ENCODE measurements around the gene MEX3D.

MEX3D gene

DNA sequence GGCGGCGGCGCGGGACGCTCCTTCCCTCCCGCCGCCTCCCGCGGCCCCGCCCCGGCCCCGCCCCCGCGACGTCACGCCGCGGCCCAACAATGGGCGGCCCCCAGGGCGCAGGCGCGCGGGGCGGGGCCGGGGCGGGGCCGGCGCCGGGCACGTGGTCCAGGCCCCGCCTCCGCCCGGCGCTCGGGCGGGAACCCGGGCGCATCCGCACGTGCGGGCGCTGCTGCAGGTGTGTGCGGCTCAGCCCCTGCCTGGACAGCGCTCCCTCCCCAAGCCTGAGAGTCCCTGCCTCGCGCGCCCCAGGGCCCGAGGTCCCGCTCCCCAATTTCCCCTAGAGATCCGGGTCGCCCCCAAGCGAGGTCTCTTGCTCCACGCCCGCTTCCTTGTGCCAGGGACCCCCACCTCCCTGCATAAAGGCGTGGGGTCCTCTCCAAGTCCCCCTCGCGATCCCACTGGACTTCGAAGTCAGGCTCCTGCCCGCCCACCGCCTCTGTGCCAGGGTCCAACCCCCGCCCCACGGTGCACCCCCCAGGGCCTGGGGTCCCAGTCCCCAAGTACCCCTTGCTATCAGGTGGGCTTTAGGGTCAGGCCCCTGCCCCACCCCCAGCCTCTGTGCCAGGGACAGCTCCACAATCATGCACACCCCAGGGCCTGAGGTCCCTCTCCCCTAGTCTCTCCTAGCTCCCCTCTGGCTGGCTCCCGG lies at the start of gene MEX3D:
Gene MEX3D, minus strand, starts transcription at position 6 of the 700 bp plus-strand sequence. CDS start 267 bp downstream, outside the sequence.
- no peak for FAIRE-seq
- peak; percentile 93 for DNase-seq (ENCODE audit: low spot score)

DNA sequence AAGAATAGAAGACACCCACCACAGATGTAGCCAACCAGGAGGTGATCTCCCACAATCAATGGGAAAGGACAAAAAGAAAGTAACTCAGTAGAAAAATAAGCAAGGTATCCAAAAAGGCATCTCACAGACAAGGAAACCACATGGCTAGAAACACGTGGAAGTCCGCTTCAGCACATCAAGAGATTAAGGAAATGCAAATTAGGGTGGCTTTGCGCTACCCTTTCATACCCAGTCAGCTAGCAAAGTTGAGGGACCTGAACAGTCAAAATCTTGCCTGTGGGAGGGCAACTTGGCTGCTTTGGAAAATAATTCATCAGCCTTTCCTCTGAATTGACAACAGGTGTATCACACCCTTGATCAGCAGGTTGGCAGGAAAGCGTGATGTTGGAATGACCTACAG lies 48.8 kb upstream of the MEX3D start:
- FAIRE-seq (no peak), DNase-seq (ENCODE audit: low spot score) (no peak)

DNA sequence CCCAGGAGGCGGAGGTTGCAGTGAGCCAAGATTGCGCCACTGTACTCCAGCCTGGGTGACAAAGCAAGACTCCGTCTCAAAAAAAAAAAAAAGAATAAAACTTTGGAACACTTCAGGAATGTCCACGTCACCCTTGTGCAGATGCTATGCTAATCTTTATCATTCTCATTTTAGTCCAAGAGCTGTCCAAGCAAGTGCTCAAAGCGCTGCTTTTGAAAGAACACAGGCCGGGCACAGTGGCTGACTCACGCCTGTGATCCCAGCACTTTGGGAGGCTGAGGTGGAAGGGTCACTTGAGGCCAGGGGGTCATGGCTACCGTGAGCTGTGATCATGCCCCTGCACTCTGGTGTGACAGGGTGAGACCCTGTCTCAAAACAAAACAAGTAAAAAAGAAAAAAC lies 48.3 kb upstream of the MEX3D start:
- DNase-seq (ENCODE audit: low spot score) = no peak
- no peak for FAIRE-seq

DNA sequence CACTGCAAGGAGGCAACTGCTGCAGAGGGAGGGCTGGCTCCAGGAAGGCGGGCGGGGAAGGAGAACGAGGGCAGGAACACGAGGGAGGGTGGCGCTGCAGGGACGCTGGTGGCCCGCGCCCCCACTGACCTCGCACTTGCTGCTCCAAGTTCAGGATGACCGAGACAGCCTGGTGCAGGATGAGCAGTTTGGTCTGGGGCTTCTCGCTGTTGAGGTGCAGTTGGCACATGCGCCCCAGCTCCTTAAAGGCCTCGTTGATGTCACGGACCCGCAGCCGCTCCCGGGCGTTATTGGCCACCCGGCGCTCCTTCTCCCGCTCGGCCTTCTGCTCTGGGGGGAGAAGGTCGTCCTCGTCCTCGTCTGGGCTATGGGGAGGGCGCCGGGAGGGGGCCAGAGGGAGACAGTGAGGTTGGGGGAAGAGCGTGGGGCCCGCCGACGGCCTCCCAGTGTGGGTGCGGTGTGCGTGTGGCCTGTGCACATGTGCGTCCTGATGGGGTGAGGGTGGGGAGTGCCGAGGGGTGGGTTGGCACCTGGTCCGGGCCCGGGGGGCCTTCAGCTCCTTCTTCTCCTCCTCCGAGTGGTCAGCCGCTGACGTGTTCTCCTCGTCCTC lies 47.1 kb upstream of the MEX3D start:
- FAIRE-seq = no peak

DNA sequence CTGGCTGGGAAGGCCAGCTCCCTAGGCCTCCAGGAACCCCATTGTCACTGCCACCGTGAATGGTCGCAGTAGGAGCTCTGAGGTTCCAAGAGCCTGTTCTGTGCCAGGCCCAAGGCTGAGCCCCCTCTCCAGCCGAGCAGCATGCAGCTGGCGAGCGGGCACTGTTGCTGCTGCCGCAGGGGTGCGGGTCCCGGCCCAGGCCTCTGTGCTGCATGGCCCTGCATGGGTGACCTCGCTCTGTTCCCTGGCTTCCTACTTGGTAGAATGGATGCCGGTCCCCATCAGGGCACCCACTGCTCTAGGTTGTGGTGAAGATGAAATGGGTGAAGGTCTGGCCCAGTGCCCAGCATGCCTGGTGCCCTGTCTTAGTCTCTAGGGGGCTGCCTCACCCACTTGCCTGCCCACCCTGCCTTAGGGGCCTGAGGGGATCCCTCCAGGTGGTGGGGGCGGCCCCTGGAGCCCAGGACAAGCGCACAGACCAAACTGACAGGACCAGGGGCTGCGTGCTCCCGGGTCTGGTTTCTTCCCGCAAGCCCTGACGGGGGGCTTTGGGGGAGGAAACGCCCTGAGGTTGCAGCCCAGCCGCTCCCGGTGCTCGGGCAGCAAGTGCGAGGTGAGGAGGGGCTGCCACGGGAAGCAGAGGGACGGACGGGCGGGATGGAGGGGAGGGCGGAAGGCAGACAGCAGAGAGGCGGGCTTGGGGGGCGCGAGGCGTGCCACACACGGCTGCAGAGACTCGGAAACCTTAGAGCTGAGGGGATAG lies 45.9 kb upstream of the MEX3D start:
- DNase-seq (ENCODE audit: low spot score) (no peak), FAIRE-seq (no peak)

More for the DNA sequence above, 47.1 kb upstream of the MEX3D start:
- no peak for DNase-seq (ENCODE audit: low spot score)

DNA sequence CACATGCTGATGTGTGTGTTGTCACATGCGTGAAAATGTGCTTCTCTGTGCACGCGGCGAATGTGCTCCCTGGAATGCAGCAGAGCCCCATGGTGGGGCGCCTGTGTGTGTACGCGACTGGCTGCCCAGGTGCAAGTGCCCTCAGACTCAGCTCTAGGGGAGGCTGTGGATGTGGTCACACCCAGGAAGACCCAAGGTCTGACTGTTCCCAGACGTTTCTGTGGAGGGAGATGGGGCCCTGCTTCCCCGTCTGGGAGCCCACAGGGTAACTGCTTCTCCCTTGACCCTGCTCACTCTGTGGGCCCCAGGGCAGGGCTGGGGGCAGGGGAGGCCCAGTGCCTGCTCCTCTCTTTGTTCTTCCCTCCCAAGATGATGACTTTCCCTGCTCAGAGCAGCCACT lies 45.0 kb upstream of the MEX3D start:
- no peak for DNase-seq (ENCODE audit: low spot score)
- no peak for FAIRE-seq

DNA sequence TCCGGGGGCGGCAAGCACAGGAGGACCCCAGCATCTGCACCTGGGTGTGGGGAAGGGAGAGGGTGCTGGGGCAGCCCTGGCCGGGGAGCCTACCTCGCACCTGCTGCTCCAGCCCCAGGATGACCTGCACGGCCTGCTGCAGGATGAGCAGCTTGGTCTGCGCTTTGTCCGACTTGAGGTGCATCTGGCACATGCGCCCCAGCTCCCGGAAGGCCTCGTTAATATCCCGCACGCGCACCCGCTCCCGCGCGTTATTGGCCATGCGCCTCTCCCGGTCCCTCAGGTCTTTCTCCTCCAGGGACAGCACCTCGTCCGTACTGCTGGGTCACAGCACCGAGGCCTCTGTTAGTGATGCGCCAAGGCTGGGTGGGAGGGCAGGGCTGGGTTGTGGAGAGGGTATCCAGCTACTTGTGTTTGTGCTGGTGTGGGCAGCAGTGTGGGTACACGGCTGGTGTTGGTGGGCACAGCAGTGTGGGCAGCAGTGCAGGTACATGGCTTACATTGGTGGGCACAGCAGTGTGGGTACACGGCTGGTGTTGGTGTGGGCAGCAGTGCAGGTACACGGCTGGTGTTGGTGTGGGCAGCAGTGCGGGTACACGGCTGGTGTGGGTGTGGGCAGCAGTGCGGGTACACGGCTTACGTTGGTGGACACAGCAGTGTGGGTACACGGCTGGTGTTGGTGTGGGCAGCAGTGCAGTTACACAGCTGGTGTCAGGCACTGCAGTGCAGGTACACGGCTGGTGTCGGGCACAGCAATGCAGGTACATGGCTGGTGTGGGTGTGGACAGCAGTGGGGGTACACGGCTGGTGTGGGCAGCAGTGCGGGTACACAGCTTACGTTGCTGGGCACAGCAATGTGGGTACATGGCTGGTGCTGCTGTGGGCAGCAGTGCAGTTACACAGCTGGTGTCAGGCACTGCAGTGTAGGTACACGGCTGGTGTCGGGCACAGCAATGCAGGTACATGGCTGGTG lies 44.3 kb upstream of the MEX3D start:
- peak; percentile 89 for FAIRE-seq

DNA sequence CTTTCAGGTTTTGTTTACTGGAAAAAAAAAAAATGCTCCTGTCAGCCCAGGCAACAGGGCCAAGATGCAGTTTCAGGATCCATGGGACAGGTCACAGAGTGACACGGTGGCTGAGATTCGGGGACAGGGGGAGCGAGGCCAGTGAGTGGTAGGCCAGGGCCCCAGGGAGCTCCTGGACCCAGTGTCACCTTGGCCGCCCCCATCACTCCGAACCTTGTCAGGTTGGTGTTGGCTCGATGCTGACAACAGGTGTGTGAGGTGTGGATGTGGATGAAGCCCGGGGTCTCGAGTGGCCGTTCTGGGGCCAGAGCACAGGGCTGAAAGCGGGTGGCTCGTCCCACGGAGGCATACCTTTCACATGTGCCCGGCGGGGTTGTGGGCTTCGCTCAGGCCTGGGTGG lies 43.2 kb upstream of the MEX3D start:
- no peak for FAIRE-seq

More for the DNA sequence above, 44.3 kb upstream of the MEX3D start:
- no peak for DNase-seq (ENCODE audit: low spot score)

DNA sequence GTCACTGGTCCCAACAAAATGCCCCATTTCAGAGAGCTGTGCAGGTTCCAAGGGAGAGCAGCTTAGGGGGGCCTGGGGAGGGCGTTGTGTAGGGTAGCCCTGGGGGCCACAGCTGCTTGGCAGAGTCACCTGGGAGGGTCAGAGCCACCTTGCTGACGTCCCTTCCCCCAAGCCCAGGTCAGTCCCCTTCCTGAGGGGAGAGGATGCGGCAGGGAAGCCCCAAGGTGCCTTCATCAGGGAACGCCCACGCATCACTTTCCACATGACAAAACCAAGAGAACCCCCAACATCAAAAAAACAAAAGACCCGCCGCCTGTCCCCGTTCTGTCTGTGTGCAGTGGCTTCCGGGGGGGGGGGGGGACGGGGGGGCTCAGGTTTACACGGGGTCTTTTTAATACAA lies 42.5 kb upstream of the MEX3D start:
- FAIRE-seq (no peak), DNase-seq (ENCODE audit: low spot score) (no peak)

More for the DNA sequence above, 43.2 kb upstream of the MEX3D start:
- DNase-seq (ENCODE audit: low spot score) = no peak

DNA sequence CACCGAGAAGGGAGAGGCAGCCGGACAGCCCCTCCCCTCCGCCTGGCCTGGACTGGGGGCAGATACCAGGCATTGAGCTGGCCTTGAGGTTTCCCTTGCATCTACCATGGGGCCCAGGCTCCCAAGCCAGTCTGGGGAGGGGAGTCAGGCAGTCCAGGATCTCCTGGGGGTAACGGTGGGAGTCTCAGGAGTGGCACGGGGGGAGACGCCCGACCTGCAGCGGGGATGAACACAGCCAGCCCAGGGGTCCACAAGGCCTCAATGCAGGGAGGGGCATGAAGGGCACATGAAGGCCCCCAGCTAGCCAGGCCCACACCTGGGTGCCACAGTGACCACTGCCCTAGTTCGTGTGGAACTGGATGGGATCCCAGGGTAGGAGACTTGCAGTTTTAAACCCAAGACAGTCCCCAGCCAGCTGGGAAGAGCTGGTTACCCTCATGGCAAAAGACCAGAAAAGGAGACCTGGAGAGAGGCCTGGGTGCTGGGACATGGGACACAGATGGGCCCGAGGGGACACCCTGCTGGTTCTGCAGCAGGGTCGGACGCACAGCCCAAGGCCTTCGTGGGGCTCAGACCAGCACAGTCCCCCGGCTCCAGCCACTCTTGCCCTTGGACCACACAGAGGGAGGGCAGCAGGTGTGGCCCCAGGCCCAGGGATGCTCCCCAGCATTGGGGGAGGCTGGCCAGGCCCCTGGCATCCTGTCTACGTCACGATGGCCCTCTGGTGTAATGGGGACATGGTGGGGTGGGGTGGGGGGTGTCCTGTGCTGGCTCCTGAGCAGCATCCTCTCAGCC lies 41.8 kb upstream of the MEX3D start:
- DNase-seq (ENCODE audit: low spot score) (no peak), FAIRE-seq (no peak)

DNA sequence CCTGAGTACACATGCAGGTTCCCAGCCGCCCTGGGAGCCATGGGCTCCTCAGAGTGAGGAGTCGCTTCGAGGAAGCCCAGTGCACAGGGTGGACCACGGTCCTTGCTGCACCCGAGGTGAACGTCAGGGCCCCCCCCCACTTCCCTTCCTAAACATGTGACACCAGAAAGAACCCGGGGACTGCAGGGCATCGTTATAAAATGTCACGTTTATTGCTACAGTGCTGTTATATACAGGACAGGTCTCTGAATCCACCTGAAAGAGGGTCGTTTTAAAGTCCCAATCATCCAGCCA lies 40.9 kb upstream of the MEX3D start:
- DNase-seq (ENCODE audit: low spot score) = no peak
- FAIRE-seq = no peak

DNA sequence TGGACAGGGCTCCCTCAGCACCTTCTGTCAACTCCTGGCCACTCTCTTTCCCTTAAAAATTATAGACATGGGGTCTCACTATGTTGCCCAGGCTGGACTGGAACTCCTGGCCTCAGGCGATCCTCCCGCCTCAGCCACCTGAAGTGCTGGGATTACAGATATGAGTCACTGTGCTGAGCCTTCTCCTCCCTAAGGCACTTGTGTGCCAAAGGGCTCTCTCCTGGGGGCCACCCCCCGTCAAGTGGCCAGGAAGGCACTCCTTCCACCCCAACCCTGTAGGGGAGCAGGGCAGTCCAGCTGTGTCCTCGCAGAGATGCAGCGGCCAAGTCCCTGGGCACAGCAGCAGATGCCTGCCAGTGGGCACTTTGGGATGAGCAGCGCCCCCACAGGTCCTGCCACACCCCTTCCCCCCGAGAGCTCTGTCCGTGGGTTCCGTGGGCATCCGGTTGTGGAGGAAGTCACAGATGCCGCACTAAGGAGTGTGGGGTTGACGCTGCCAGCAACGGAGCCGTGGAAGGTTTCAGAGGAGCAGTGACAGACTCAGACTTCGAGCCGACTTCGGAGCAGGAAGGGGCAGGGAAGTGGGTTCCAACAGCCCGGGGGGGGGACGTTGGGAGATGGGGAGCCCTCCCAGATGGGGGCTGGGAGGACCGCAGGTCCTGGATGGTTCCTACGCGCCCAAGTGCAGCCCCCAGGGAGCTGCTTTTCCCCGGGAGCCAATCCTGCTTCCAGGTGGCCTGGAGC lies 40.4 kb upstream of the MEX3D start:
- FAIRE-seq (no peak), DNase-seq (ENCODE audit: low spot score) (no peak)

DNA sequence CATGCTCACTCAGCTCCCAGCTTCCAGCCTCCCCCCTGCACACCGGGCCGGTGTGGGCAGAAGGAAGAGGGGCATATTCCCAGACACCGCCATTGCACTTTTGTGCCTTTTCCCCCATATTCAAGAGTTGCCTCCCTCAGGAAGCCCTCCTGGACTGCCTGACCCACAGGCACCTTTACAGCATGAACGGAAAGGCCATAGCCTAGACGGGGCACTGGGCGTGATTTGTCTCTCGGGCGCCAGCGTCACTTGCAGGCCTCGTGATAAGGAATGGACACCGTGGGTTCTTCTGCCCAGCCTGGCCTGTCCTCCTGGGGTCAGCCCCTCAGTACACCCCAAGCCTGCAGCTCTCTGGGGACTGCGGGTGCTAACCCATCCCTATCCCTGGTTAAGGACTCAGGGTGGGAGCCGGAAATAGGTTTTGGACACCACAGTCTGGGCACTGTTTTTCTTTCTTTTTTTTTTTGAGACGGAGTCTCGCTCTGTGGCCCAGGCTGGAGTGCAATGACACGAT lies 38.1 kb upstream of the MEX3D start:
- FAIRE-seq (no peak), DNase-seq (ENCODE audit: low spot score) (no peak)

DNA sequence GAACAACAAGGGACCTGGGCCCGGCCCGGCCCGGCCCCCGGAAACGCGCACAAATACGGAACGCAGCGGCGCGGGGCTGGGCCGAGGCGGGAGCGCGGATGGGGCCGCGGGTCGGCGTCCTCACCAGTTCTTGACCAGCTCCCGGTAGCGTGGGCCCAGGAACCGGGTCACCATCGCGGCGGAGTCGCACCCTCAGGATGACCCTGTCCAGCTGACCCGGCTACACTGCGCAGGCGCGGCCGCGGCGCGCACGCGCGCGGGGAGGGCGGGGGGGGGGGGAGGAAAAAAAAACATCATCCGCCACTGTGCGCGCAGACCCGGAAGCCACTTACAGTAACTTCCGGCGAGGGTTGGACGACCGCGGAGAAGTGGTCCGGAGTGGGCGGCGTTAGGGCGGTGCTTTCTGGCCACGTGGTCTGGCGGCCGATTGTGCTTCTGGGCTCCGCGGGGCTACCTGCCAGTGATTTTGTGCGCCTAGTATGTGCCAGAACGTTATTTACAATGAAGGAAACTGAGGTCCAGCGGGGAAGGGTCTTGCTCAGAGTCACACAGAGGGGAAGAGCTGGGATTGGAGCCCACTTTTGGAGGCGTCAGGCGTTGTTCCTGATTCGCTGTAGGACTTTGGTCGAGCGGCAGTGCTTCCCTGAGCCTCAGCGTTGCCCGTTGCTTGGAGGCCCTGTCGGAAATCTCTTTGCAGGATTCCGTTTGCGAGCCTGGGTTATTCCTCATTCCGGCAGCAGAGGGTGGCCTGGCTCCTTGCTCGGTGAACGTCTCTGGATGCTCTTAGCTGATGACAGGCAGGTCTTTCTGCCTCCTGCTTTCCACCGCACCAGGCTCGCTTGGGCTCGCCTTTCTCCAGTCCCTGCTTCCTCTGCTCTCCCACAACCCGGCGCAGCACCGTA lies 37.4 kb upstream of the MEX3D start, which contains the start of gene UQCR11:
Gene UQCR11, minus strand, starts transcription at position 227 of the 902 bp plus-strand sequence. Its CDS starts 53 bp downstream, at position 174.
- FAIRE-seq (peak; percentile 50), DNase-seq (ENCODE audit: low spot score) (peak; percentile 94)

DNA sequence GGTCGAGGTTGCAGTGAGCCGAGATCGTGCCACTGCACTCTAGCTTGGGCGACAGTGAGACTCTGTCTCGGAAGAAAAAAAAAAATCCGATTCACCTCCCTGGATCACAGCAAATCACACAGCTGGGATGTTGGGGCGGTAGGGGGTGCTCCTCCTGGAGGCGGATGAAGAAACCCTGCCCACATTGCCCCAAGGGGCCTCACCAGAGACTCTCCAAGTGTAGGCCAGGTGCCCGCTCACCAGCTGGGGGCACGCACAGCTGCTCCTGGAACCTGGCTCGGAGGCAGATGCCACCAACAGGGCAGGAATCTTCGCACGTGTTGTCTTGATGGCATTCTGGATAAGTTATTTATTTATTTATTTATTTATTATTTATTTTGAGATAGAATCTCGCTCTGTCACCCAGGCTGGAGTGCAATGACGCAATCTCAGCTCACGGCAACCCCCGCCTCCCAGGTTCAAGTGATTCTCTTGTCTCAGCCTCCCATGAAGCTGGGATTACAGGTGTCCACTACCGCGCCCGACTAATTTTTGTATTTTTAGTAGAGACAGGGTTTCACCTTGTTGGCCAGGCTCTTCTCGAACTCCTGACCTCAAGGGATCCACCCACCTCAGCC lies 34.1 kb upstream of the MEX3D start:
- DNase-seq (ENCODE audit: low spot score) (no peak), FAIRE-seq (no peak)

DNA sequence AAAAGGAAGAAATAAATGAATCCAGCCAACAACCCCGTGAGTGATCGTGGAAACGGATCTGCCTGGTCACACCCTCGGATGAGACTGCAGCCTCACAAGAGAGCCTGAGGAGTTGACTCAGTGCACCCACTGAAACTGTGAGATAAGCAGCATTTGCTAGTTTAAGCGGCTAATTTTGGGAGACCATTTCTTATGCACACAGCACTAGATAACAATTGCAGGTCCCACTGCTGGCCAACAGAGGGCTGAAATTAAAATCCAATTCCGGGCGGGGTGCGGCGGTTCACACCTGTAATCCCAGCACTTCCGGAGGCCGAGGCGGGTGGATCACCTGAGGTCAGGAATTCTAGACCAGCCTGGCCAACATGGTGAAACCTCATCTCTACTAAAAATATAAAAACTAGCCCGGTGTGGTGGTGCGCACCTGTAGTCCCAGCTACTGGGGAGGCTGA lies 33.5 kb upstream of the MEX3D start:
- FAIRE-seq (no peak), DNase-seq (ENCODE audit: low spot score) (no peak)

DNA sequence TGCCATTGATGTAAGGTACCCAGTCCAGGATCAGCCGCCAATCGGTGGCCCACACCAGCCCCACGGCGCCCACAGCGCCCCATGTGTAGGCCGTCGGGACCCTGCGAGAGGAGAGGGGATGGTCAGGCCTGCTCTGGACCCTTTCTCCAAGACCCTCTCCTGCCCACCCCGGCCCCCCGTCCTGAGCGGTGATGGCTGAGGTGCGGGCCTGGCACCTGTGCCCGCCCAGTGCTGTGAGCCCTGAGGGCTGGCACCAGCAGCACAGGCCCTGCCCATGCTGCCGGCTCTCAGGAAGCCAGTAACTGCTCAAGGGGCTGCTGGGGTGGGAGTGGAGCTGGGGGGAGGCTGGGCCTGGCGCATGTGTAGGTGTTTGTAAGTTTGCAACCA lies 31.3 kb upstream of the MEX3D start:
- DNase-seq (ENCODE audit: low spot score) = no peak
- no peak for FAIRE-seq
